Endothelial cell of umbilical vein (primary cell): ENCODE data around the gene CUTA. TPM values are rescaled to one million over a fixed set of nuclear protein-coding genes. Genes with fewer than 3 reads are reported as not detected.

Experiments
- BruUV-seq: library from RNA; stranded (reverse); fragments of 400-500 nt; replicated peaks from 2 replicates; lab custom pipeline; 2021; lab: Mats Ljungman, UMichigan
- CTCF ChIA-PET: fragments of 300-600, 350-600 bp; sonication (Branson Sonifier 250); formaldehyde crosslinking; loops from one replicate; lab custom pipeline; 2021; ENCODE audit warnings: antibody characterized with exemption, inconsistent platforms; lab: Charles Lee
- POLR2A ChIA-PET: fragments of 300-600, 350-600 bp; sonication (Branson Sonifier 250); formaldehyde crosslinking; loops from one replicate; lab custom pipeline; 2021; ENCODE audit warnings: antibody characterized with exemption, inconsistent platforms; lab: Charles Lee
- DNase-seq: peaks from one replicate; pipeline ENCODE4 v3.0.0-alpha.2; 2011; ENCODE audit warnings: low read depth, low spot score
- FAIRE-seq: peaks from 2 replicates; lab custom pipeline; 2011; peaks lifted over from hg19 to GRCh38; lab: Jason Lieb, UNC
- H2AFZ ChIP-seq: 2 replicates; pipeline ENCODE4 v1.6.0; 2012; ENCODE audit warnings: low read depth, low read length, control low read depth, inconsistent platforms
- H3K27ac ChIP-seq: 2 replicates; pipeline ENCODE4 v1.5.1; 2011; ENCODE audit warnings: low read depth, mild to moderate bottlenecking, control low read depth, low read length, moderate library complexity; ENCODE audit not compliant: insufficient read depth
- H3K27me3 ChIP-seq, 2 experiments: 2 replicates each; pipeline versions ENCODE4 v1.6.0 to v1.6.1; 2011; ENCODE audit warnings: low read length in 2 of 2, mixed read lengths in 1 of 2; ENCODE audit not compliant: control insufficient read depth in 2 of 2, insufficient read depth in 2 of 2
- H3K36me3 ChIP-seq, 2 experiments: 2 replicates in 1 of 2; 3 replicates in 1 of 2; pipeline ENCODE4 v1.5.1; 2011; ENCODE audit warnings: low read length in 2 of 2, mild to moderate bottlenecking in 1 of 2, moderate library complexity in 1 of 2; ENCODE audit not compliant: control insufficient read depth in 2 of 2, insufficient read depth in 2 of 2; ENCODE audit errors: extremely low read depth in 1 of 2
- H3K4me1 ChIP-seq: 3 replicates; pipeline ENCODE4 v1.5.1; 2011; ENCODE audit warnings: mild to moderate bottlenecking, low read length; ENCODE audit not compliant: control insufficient read depth, insufficient read depth; ENCODE audit errors: extremely low read depth
- H3K4me2 ChIP-seq: 2 replicates; pipeline ENCODE4 v1.6.1; 2011; ENCODE audit warnings: low read length, control low read depth, mixed read lengths; ENCODE audit not compliant: insufficient read depth
- H3K4me3 ChIP-seq, 3 experiments: fragments of 200-600 bp in 1 of 3; sonication (generic), shearing (Covaris generic) in 1 of 3; replicated peaks in 1 of 3; 2 replicates each; pipeline ENCODE4 v1.5.1; 2011 to 2016; ENCODE audit warnings: control low read depth in 3 of 3, low read length in 3 of 3, mild to moderate bottlenecking in 2 of 3, inconsistent platforms in 1 of 3, low read depth in 1 of 3, moderate library complexity in 1 of 3; ENCODE audit not compliant: insufficient read depth in 1 of 3
- H3K79me2 ChIP-seq: 2 replicates; pipeline ENCODE4 v1.6.0; 2012; ENCODE audit warnings: low read length, inconsistent platforms; ENCODE audit not compliant: control insufficient read depth, insufficient read depth
- H3K9ac ChIP-seq: replicated peaks from 2 replicates; pipeline ENCODE3; 2011; ENCODE audit warnings: low read length, control low read depth; ENCODE audit not compliant: insufficient read depth; ENCODE audit errors: extremely low read depth
- H3K9me1 ChIP-seq: replicated peaks from 3 replicates; pipeline ENCODE4 v1.6.0; 2011; ENCODE audit warnings: mild to moderate bottlenecking, low read length; ENCODE audit not compliant: control insufficient read depth, insufficient read depth; ENCODE audit errors: extremely low read depth
- H3K9me3 ChIP-seq: replicated peaks from 2 replicates; pipeline ENCODE4 v1.5.1; 2012; ENCODE audit warnings: low read length, inconsistent platforms; ENCODE audit not compliant: control insufficient read depth, insufficient read depth
- H4K20me1 ChIP-seq: replicated peaks from 2 replicates; pipeline ENCODE3; 2011; ENCODE audit warnings: mild to moderate bottlenecking, low read length; ENCODE audit not compliant: control insufficient read depth, insufficient read depth; ENCODE audit errors: extremely low read depth
- CTCF ChIP-seq, 2 donors: IDR thresholded peaks; 1 replicate in 1 of 2; 2 replicates in 1 of 2; pipeline ENCODE4 v1.5.1; 2011; ENCODE audit warnings: low read length in 2 of 2, mild to moderate bottlenecking in 2 of 2, moderate library complexity in 2 of 2, control low read depth in 1 of 2, inconsistent platforms in 1 of 2, low read depth in 1 of 2; ENCODE audit not compliant: insufficient read depth in 1 of 2; ENCODE audit errors: extremely low read depth in 1 of 2
- GATA2 ChIP-seq: IDR thresholded peaks from 2 replicates; pipeline ENCODE4 v1.7.0; 2011; ENCODE audit warnings: low read depth, mild to moderate bottlenecking, moderate library complexity, mixed read lengths, low read length; ENCODE audit not compliant: insufficient read length, insufficient read depth
- JUN ChIP-seq: IDR thresholded peaks from 2 replicates; pipeline ENCODE4 v1.6.1; 2011; ENCODE audit warnings: borderline replicate concordance, low read depth; ENCODE audit not compliant: insufficient read length, insufficient read depth
- MYC ChIP-seq: IDR thresholded peaks from one replicate; pipeline ENCODE4 v1.6.1; 2011; ENCODE audit warnings: mild to moderate bottlenecking, low read depth, low read length
- POLR2A ChIP-seq: IDR thresholded peaks from 2 replicates; pipeline ENCODE4 v1.6.1; 2012; ENCODE audit warnings: low read depth, mild to moderate bottlenecking, control low read depth, low read length
- POLR2AphosphoS5 ChIP-seq: IDR thresholded peaks from 2 replicates; pipeline ENCODE4 v1.6.1; 2012; ENCODE audit warnings: low read depth, mild to moderate bottlenecking, control low read depth, low read length, moderate library complexity; ENCODE audit not compliant: insufficient read depth
- dilution Hi-C: fragments of 300-500 bp; cut with MboI; formaldehyde crosslinking; loops from one replicate; pipeline ENCODE4 v1.15.0; 2019; ENCODE audit warnings: low sequenced_read_pairs; ENCODE audit not compliant: extremely low pct_ligation_motif_present
- intact Hi-C: fragments of 100-400 bp; cut with micrococcal nuclease; formaldehyde crosslinking; loops from one replicate; pipeline ENCODE4 v1.10.0; 2022
- polyA plus RNA-seq, 4 experiments: library from polyadenylated mRNA; depleted of rRNA in 3 of 4; stranded (reverse) in 3 of 4; unstranded in 1 of 4; fragments of >200 nt; gene quantifications; 2 replicates each; pipeline versions ENCODE4 v1.2.1 to v1.2.3, GENCODE V29; 2011 to 2012; ENCODE audit warnings: missing spikeins in 1 of 4
- total RNA-seq: library from RNA; stranded (reverse); gene quantifications from 2 replicates; pipeline ENCODE4 v1.2.3, GENCODE V29; 2021

CUTA gene
- total and polyA plus RNA-seq, 2 donors (not counting 3 experiments of a cell fraction or from before 2014, with no cell fraction given) = 133 to 202 TPM

GRCh38 chr6:33384581-33385020, 33.3 kb downstream of the CUTA start:
- CTCF ChIA-PET = no interaction called here
- no peaks in the 10 kb centered on the region for H3K9me1 ChIP-seq
- peak overlapping the region; percentile 60 for H2AFZ ChIP-seq
- no TSS peak for BruUV-seq
- H3K36me3 ChIP-seq = no peaks in the 10 kb centered on the region
- H3K4me1 ChIP-seq = no peaks in the 10 kb centered on the region
- peak; percentile 62 for FAIRE-seq
- H4K20me1 ChIP-seq = no peaks in the 10 kb centered on the region
- POLR2A ChIA-PET = no interaction called here
- no peaks in the 10 kb centered on the region for H3K79me2 ChIP-seq
- no peak overlapping the region for H3K9ac ChIP-seq
- TF ChIP-seq MYC (no peak), JUN (no peak), POLR2AphosphoS5 (no peak), POLR2A (no peak), GATA2 (no peak), CTCF (IDR thresholded peaks at IDR 0.05; ENCODE audit: extremely low read depth in 1 of 2, insufficient read depth in 1 of 2, low read depth in 1 of 2, low read length in 2 of 2) (peak; percentile 24 to 35)
- no peaks in the 10 kb centered on the region for H3K27me3 ChIP-seq
- H3K9me3 ChIP-seq = no peaks in the 10 kb centered on the region
- peak; percentile 41 for DNase-seq
- intact Hi-C loops = no loop called here
- no peak overlapping the region for H3K27ac ChIP-seq
- dilution Hi-C loops = no loop called here
- no peak overlapping the region for H3K4me2 ChIP-seq
- H3K4me3 ChIP-seq = no peak overlapping the region
